IMR-90 (cell line): Measurements from ENCODE around the gene SLC5A7. TPM values are rescaled to one million over a fixed set of nuclear protein-coding genes. Genes with fewer than 3 reads are reported as not detected.

Experiments
- ATAC-seq: fragments of 200-7000 bp; cut with Tn5 transposase; 2 replicates; pipeline ENCODE4 v1.9.1; 2020; ENCODE audit warnings: low read depth, mild to moderate bottlenecking, moderate library complexity
- BruUV-seq: library from RNA; stranded (reverse); fragments of 400-500 nt; replicated peaks from 2 replicates; lab custom pipeline; 2021; lab: Mats Ljungman, UMichigan
- CTCF ChIA-PET: fragments of 300-600 bp; formaldehyde crosslinking; extraction: SDS; loops from one replicate; lab custom pipeline; 2021; ENCODE audit warnings: antibody characterized with exemption; lab: Yijun Ruan, JAX
- POLR2A ChIA-PET: fragments of 300-600 bp; sonication (Branson Sonifier 250); formaldehyde crosslinking; loops from one replicate; lab custom pipeline; 2022; ENCODE audit warnings: antibody characterized with exemption; ENCODE audit not compliant: unreplicated experiment; lab: Charles Lee
- DNase-seq: peaks from one replicate; pipeline ENCODE4 v3.0.0; 2013
- H2AFZ ChIP-seq: replicated peaks from 2 replicates; pipeline ENCODE3; 2013; ENCODE audit warnings: low read length, mild to moderate bottlenecking; ENCODE audit not compliant: poor library complexity
- H2AK5ac ChIP-seq: 2 replicates; pipeline ENCODE4 v1.6.1; 2013; ENCODE audit warnings: low read depth, low read length, inconsistent platforms
- H2AK9ac ChIP-seq: replicated peaks from 2 replicates; pipeline ENCODE3; 2013; ENCODE audit warnings: mild to moderate bottlenecking, low read depth, low read length, moderate library complexity; ENCODE audit not compliant: poor library complexity
- H2BK120ac ChIP-seq: 2 replicates; pipeline ENCODE4 v1.6.1; 2013; ENCODE audit warnings: low read depth, low read length, inconsistent platforms
- H2BK15ac ChIP-seq: 3 replicates; pipeline ENCODE4 v1.6.1; 2013; ENCODE audit warnings: low read depth, low read length, inconsistent platforms
- H2BK20ac ChIP-seq: 2 replicates; pipeline ENCODE4 v1.6.1; 2013; ENCODE audit warnings: low read depth, mild to moderate bottlenecking, inconsistent platforms, low read length, moderate library complexity
- H2BK5ac ChIP-seq: 2 replicates; pipeline ENCODE4 v1.6.1; 2013; ENCODE audit warnings: mild to moderate bottlenecking, low read depth, low read length, inconsistent platforms; ENCODE audit not compliant: poor library complexity, severe bottlenecking
- H3K14ac ChIP-seq: replicated peaks from 2 replicates; pipeline ENCODE4 v1.6.1; 2013; ENCODE audit warnings: low read depth, low read length, inconsistent platforms
- H3K18ac ChIP-seq: 2 replicates; pipeline ENCODE4 v1.6.1; 2013; ENCODE audit warnings: low read depth, low read length, control low read depth
- H3K23ac ChIP-seq: 2 replicates; pipeline ENCODE4 v1.6.1; 2013; ENCODE audit warnings: low read depth, low read length, inconsistent platforms
- H3K27ac ChIP-seq: 2 replicates; pipeline ENCODE4 v1.5.1; 2013; ENCODE audit warnings: mild to moderate bottlenecking, control low read depth, low read length; ENCODE audit not compliant: insufficient read depth
- H3K27me3 ChIP-seq: 2 replicates; pipeline ENCODE4 v1.6.1; 2013; ENCODE audit warnings: low read length; ENCODE audit not compliant: control insufficient read depth, insufficient read depth
- H3K36me3 ChIP-seq: 2 replicates; pipeline ENCODE4 v1.6.1; 2013; ENCODE audit warnings: low read length, mixed read lengths; ENCODE audit not compliant: control insufficient read depth, insufficient read depth
- H3K4ac ChIP-seq: 2 replicates; pipeline ENCODE4 v1.6.1; 2013; ENCODE audit warnings: low read depth, low read length, inconsistent platforms
- H3K4me1 ChIP-seq: 2 replicates; pipeline ENCODE4 v1.6.1; 2013; ENCODE audit warnings: low read length, mixed read lengths; ENCODE audit not compliant: control insufficient read depth, insufficient read depth
- H3K4me2 ChIP-seq: 2 replicates; pipeline ENCODE4 v1.6.1; 2013; ENCODE audit warnings: low read depth, mild to moderate bottlenecking, control low read depth, low read length, moderate library complexity
- H3K4me3 ChIP-seq: 2 replicates; pipeline ENCODE4 v1.5.1; 2013; ENCODE audit warnings: low read depth, mild to moderate bottlenecking, control low read depth, low read length, moderate library complexity; ENCODE audit not compliant: insufficient read depth
- H3K56ac ChIP-seq: 2 replicates; pipeline ENCODE4 v1.6.1; 2013; ENCODE audit warnings: low read length, inconsistent platforms; ENCODE audit not compliant: insufficient read depth; ENCODE audit errors: extremely low read depth
- H3K79me1 ChIP-seq, 2 experiments: 2 replicates each; pipeline ENCODE4 v1.6.1; 2013; ENCODE audit warnings: low read length in 2 of 2, inconsistent platforms in 1 of 2, low read depth in 1 of 2
- H3K9ac ChIP-seq: 2 replicates; pipeline ENCODE4 v1.6.1; 2013; ENCODE audit warnings: low read depth, low read length, control low read depth
- H3K9me1 ChIP-seq: 2 replicates; pipeline ENCODE4 v1.6.1; 2013; ENCODE audit warnings: low read length, inconsistent platforms; ENCODE audit not compliant: insufficient read depth
- H3K9me3 ChIP-seq: 2 replicates; pipeline ENCODE4 v1.6.1; 2013; ENCODE audit warnings: low read length; ENCODE audit not compliant: control insufficient read depth, insufficient read depth
- H4K20me1 ChIP-seq: 2 replicates; pipeline ENCODE4 v1.6.1; 2013; ENCODE audit warnings: low read length, inconsistent platforms; ENCODE audit not compliant: insufficient read depth
- H4K5ac ChIP-seq: 2 replicates; pipeline ENCODE4 v1.6.1; 2013; ENCODE audit warnings: mild to moderate bottlenecking, low read depth, low read length, control low read depth
- H4K8ac ChIP-seq, 2 experiments: 2 replicates each; pipeline ENCODE4 v1.6.1; 2013; ENCODE audit warnings: low read depth in 2 of 2, low read length in 2 of 2, control low read depth in 1 of 2, inconsistent platforms in 1 of 2
- H4K91ac ChIP-seq: 2 replicates; pipeline ENCODE4 v1.6.1; 2013; ENCODE audit warnings: low read depth, low read length, inconsistent platforms; ENCODE audit not compliant: insufficient read depth
- CEBPB ChIP-seq: IDR thresholded peaks from 2 replicates; pipeline ENCODE4 v1.6.1; 2012; ENCODE audit warnings: low read depth, low read length, improper control_type of control experiment
- SMC3 ChIP-seq: fragments of 150-350 bp; IDR thresholded peaks from 2 replicates; pipeline ENCODE4 v1.6.1; 2016; ENCODE audit warnings: low read depth, mild to moderate bottlenecking, antibody characterized with exemption, low read length, moderate library complexity
- WGBS, 2 experiments: methylation state at CpG; one replicate each; pipeline versions ENCODE4 v1.1.5 to v1.1.7; 2013; ENCODE audit warnings: missing lambda C conversion rate in 2 of 2; ENCODE audit not compliant: insufficient read length in 1 of 2; ENCODE audit errors: extremely low coverage in 2 of 2; 5-methylcytosine and 5-hydroxymethylcytosine counted together
- dilution Hi-C: fragments of 300-500 bp; cut with HindIII; formaldehyde crosslinking; loops from one replicate; pipeline ENCODE4 v1.14.3; 2018; ENCODE audit warnings: low sequenced_read_pairs; ENCODE audit not compliant: unreplicated experiment
- in situ Hi-C: fragments of 300-500 bp; cut with MboI; formaldehyde crosslinking; loops from 3 replicates; pipeline ENCODE4 v1.14.3; 2019; ENCODE audit warnings: low sequenced_read_pairs, inconsistent platforms, mixed read lengths
- intact Hi-C: fragments of 100-400 bp; cut with micrococcal nuclease; formaldehyde crosslinking; loops from 2 replicates; pipeline ENCODE4 v1.10.0; 2022
- polyA plus RNA-seq, 3 experiments: library from polyadenylated mRNA; depleted of rRNA; stranded (reverse); fragments of >200 nt; gene quantifications; 2 replicates each; pipeline ENCODE4 v1.2.3, GENCODE V29; 2012; ENCODE audit warnings: low replicate concordance in 1 of 3
- total RNA-seq: library from RNA; depleted of rRNA; stranded (reverse); fragments of >200 nt; gene quantifications from 2 replicates; pipeline ENCODE4 v1.2.3, GENCODE V29; 2012

SLC5A7 gene
- total and polyA plus RNA-seq, 2 of the 4 experiments (the other 2 are of a cell fraction) = not detected

DNA sequence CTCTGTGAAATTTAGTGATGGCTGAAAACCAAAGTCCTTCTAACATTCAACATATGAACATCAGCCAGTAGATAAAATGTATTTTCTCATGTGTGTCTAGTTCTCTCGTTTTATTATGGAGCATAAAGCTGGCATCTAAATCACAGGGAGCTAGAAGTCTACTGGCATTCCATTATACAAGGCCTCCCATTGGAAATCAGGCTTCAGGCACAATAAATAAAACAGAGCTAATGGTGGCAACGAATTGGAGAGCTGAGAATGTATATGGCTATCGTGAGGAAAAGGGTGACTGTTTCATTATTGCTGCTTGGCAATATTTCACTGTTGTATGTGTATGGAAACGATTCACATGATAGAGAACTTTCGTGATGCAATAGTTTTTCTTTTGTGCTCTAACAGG is 62.4 kb downstream of the SLC5A7 start:
- Histone ChIP-seq H3K4me2 (no peak overlapping the region), H3K23ac (no peak overlapping the region), H3K18ac (no peak overlapping the region), H4K8ac (no peak overlapping the region), H2BK15ac (no peak overlapping the region), H2AK9ac (no peak overlapping the region), H3K27ac (no peak overlapping the region), H2AK5ac (no peak overlapping the region), H3K14ac (no peak overlapping the region), H4K91ac (no peak overlapping the region), H3K9me1 (no peaks in the 10 kb centered on the region), H3K4ac (no peak overlapping the region), H3K4me3 (no peak overlapping the region), H3K9me3 (peaks cover 1% of the 10 kb centered on the region; the same call in 1 of the 2 replicates), H2BK20ac (no peak overlapping the region), H4K5ac (no peak overlapping the region), H3K79me1 (no peaks in the 10 kb centered on the region), H3K9ac (no peak overlapping the region), H3K56ac (no peak overlapping the region), H3K27me3 (no peaks in the 10 kb centered on the region), H3K4me1 (no peaks in the 10 kb centered on the region), H2BK120ac (no peak overlapping the region), H2BK5ac (no peak overlapping the region), H3K36me3 (no peaks in the 10 kb centered on the region), H2AFZ (no peak overlapping the region), H4K20me1 (no peaks in the 10 kb centered on the region)
- intact Hi-C loops (no loop called here), dilution Hi-C loops (no loop called here), in situ Hi-C loops (no loop called here)
- 21% methylated on average over 2 of the region's 5 CpGs; no CpG with 5 or more reads in 1 of the 2 experiments for WGBS, 2 experiments
- no peak for DNase-seq
- ATAC-seq = no peak
- ChIA-PET CTCF (no interaction called here), POLR2A (no interaction called here)
- no TSS peak for BruUV-seq
- no peak for TF ChIP-seq SMC3
- peak; percentile 25; the same call in 1 of the 2 replicates for TF ChIP-seq CEBPB
